GM21390 (cell line): ENCODE data around the gene ALK.
"Not testable (repeated sequence)": the region's sequence is repeated elsewhere in the genome, so short reads cannot be mapped to it uniquely, and the experiment has no call there.

Experiments
- ATAC-seq: cut with Tn5 transposase; IDR thresholded peaks from one replicate; pipeline ENCODE4 v1.9.1; 2021; ENCODE audit not compliant: unreplicated experiment

The ALK gene

GRCh38 chr2:29761278-29761677 is 160.1 kb downstream of the ALK start:
- no peak for ATAC-seq

GRCh38 chr2:29760008-29760407 is 161.4 kb downstream of the ALK start:
- ATAC-seq = no peak

- ATAC-seq = no peak
Observed at GRCh38 chr2:29759360-29759759, 162.0 kb downstream of the ALK start.

GRCh38 chr2:29755829-29756228 is 165.6 kb downstream of the ALK start:
- ATAC-seq = no peak

- ATAC-seq = no peak
Observed at GRCh38 chr2:29755233-29755632, 166.2 kb downstream of the ALK start.

- ATAC-seq = no peak
Observed at GRCh38 chr2:29753671-29754444, 167.5 kb downstream of the ALK start.

- peak; percentile 46 for ATAC-seq
Observed at GRCh38 chr2:29751390-29751789, 170.0 kb downstream of the ALK start.

- ATAC-seq = not testable (repeated sequence)
Observed at GRCh38 chr2:29750463-29750862, 170.9 kb downstream of the ALK start.

- ATAC-seq = no peak
Observed at GRCh38 chr2:29749843-29750242, 171.5 kb downstream of the ALK start.

GRCh38 chr2:29749041-29749440 is 172.3 kb downstream of the ALK start:
- ATAC-seq = no peak

GRCh38 chr2:29747786-29748470 is 173.5 kb downstream of the ALK start:
- ATAC-seq = no peak

GRCh38 chr2:29744976-29745375 is 176.4 kb downstream of the ALK start:
- peak; percentile 78 for ATAC-seq

- no peak for ATAC-seq
Observed at GRCh38 chr2:29743516-29743915, 177.9 kb downstream of the ALK start.

- no peak for ATAC-seq
Observed at GRCh38 chr2:29742656-29743055, 178.7 kb downstream of the ALK start.

GRCh38 chr2:29741132-29741531 is 180.3 kb downstream of the ALK start:
- ATAC-seq = no peak

- ATAC-seq = no peak
Observed at GRCh38 chr2:29733965-29734364, 187.4 kb downstream of the ALK start.

GRCh38 chr2:29733213-29733612 is 188.2 kb downstream of the ALK start:
- ATAC-seq = no peak

- no peak for ATAC-seq
Observed at GRCh38 chr2:29731948-29732347, 189.4 kb downstream of the ALK start.

- no peak for ATAC-seq
Observed at GRCh38 chr2:29729932-29730331, 191.5 kb downstream of the ALK start.

- ATAC-seq = no peak
Observed at GRCh38 chr2:29729401-29729800, 192.0 kb downstream of the ALK start.

- no peak for ATAC-seq
Observed at GRCh38 chr2:29726976-29727375, 194.4 kb downstream of the ALK start.

- ATAC-seq = no peak
Observed at GRCh38 chr2:29725610-29726009, 195.8 kb downstream of the ALK start.

- ATAC-seq = no peak
Observed at GRCh38 chr2:29724282-29724681, 197.1 kb downstream of the ALK start.
